ENCODE results near the gene MLLT10. TPM values are rescaled to one million over a fixed set of nuclear protein-coding genes. Genes with fewer than 3 reads are reported as not detected.

MLLT10 gene
- total RNA-seq, 6 donors from 2014 or later, result 40.1 to 63.9 (median 53.9) TPM

- TF ChIP-seq, protein P1, sequence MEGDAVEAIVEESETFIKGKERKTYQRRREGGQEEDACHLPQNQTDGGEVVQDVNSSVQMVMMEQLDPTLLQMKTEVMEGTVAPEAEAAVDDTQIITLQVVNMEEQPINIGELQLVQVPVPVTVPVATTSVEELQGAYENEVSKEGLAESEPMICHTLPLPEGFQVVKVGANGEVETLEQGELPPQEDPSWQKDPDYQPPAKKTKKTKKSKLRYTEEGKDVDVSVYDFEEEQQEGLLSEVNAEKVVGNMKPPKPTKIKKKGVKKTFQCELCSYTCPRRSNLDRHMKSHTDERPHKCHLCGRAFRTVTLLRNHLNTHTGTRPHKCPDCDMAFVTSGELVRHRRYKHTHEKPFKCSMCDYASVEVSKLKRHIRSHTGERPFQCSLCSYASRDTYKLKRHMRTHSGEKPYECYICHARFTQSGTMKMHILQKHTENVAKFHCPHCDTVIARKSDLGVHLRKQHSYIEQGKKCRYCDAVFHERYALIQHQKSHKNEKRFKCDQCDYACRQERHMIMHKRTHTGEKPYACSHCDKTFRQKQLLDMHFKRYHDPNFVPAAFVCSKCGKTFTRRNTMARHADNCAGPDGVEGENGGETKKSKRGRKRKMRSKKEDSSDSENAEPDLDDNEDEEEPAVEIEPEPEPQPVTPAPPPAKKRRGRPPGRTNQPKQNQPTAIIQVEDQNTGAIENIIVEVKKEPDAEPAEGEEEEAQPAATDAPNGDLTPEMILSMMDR (IDR thresholded peaks at IDR 0.05), result no peak
- TF ChIP-seq POLR2A (IDR thresholded peaks at IDR 0.05) (no peak), POLR2AphosphoS5 (IDR thresholded peaks at IDR 0.05) (no peak), EP300 (IDR thresholded peaks at IDR 0.05) (no peak)
- peaks cover 0 to 16% (median 3%) of the 10 kb centered on the region in 4 donors for H3K36me3 ChIP-seq
- 92 to 96% methylated on average over 3 of the region's 3 CpGs for WGBS, 2 donors
These were observed 186.1 kb downstream of the MLLT10 start for GRCh38 chr10:21720090-21720489.

DNA sequence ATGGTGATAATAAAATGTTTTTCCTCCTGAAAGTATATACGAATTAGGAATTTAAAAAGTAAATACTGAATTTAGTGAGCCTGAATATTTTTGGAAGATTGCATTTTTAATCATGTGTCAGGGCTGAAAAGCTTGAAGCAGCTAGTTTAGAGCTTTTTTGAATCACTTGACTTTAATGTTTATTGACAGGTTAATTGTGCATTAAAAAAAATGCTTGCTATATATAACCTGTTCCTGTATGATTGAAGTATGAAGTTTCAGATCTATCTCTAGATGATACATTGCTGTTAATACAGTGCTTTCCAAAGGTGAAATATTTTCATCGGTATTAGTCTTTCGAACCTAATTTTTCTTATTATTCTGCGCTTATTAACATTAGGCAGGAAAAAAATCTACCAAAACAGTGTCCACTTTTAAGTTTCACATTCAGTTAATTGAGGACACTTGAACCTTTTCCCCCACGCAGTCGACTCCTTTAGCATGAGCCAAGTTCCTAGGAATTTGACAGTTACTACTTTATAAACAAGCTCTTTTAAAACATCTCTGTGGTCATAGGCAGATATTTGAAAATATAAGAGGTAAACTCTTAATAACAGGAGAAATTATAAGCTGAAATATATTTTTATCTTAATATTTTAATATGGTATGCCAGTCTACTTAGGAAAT is 187.1 kb downstream of the MLLT10 start:
- Histone ChIP-seq H3K4me1 (peaks cover 9 to 16% (median 14%) of the 10 kb centered on the region in 4 donors), H3K27ac (no peak overlapping the region), H3K27me3 (no peaks in the 10 kb centered on the region), H3K4me3 (no peak overlapping the region), H3K9me3 (no peaks in the 10 kb centered on the region), H3K36me3 (peaks cover 0 to 14% (median 0%) of the 10 kb centered on the region in 4 donors)
- no peak for TF ChIP-seq POLR2AphosphoS5 (IDR thresholded peaks at IDR 0.05)
- no peak for TF ChIP-seq EP300 (IDR thresholded peaks at IDR 0.05)
- TF ChIP-seq, protein P1 (IDR thresholded peaks at IDR 0.05), result no peak
- TF ChIP-seq POLR2A (IDR thresholded peaks at IDR 0.05), result no peak
- 68 to 76% methylated on average over 6 of the region's 6 CpGs for WGBS, 2 donors
- DNase-seq (no peak), ATAC-seq (ENCODE audit: low FRiP score in 2 of 2) (no peak)

More at GRCh38 chr10:21720090-21720489, 186.1 kb downstream of the MLLT10 start:
- DNase-seq (no peak), ATAC-seq (ENCODE audit: low FRiP score in 2 of 2) (no peak)
- Histone ChIP-seq H3K4me1 (peaks cover 7 to 12% (median 11%) of the 10 kb centered on the region in 4 donors), H3K4me3 (no peak overlapping the region), H3K27ac (no peak overlapping the region), H3K27me3 (no peaks in the 10 kb centered on the region), H3K9me3 (no peaks in the 10 kb centered on the region)

DNA sequence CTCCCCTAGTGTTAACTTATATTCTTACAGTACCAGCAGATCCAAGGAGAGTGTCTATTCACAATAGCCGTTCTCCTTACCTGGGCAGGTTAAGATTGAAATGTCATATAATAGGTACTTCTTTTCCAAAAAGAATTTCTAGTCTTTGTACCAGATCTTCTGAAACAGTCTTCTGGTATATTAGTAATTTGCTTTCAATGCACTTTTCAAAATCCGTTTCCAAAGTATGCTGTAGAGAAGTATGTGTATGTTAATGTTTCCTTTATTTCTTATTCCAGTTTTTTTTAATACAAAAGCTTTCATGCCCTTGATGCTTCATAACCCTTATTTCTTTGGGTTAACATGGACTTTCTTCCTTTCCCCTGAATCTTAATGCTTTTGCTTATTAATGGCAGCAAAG is 188.2 kb downstream of the MLLT10 start:
- H3K36me3 ChIP-seq, result peaks cover 0 to 16% (median 0%) of the 10 kb centered on the region in 4 donors
- no peak for DNase-seq
- no peak overlapping the region for H3K27ac ChIP-seq
- H3K4me3 ChIP-seq, result no peak overlapping the region
- H3K4me1 ChIP-seq, result peaks cover 11 to 17% (median 14%) of the 10 kb centered on the region in 4 donors
- no peaks in the 10 kb centered on the region for H3K27me3 ChIP-seq
- no peak for ATAC-seq (ENCODE audit: low FRiP score in 2 of 2)
- TF ChIP-seq POLR2A (IDR thresholded peaks at IDR 0.05) (no peak), POLR2AphosphoS5 (IDR thresholded peaks at IDR 0.05) (no peak), EP300 (IDR thresholded peaks at IDR 0.05) (no peak)
- TF ChIP-seq, protein P1 (IDR thresholded peaks at IDR 0.05), result no peak
- WGBS, 2 donors, result 97 to 99% methylated on average over 2 of the region's 2 CpGs
- no peaks in the 10 kb centered on the region for H3K9me3 ChIP-seq

DNA sequence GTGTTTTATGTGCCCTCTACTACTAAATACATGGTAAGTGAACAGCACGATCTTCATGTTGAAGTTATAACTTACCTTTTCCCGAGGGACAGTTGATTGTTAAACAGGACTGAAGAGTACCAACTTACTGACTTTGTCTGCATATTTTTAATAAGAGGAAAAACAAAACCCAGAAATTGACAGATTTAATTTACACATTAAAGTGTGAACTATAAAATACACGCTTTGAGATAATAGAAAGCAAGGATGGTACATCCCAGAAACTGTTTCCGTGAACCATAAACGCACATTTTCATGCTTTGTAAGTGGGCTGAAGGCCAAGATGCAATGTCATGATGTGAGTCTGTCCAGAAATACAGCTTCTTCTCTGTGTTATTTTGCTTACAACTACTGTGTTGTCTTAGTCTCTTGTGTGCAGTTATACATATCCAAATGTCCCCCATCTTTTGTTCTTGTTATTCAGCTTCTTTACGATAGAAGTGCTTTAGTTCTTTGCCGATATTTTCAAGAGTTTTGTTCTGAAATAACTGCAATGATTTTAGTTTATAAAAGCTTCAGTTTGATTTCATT is 190.1 kb downstream of the MLLT10 start:
- H3K4me1 ChIP-seq, result peaks cover 17 to 28% (median 23%) of the 10 kb centered on the region in 4 donors
- TF ChIP-seq EP300 (IDR thresholded peaks at IDR 0.05) (no peak), POLR2AphosphoS5 (IDR thresholded peaks at IDR 0.05) (no peak), POLR2A (IDR thresholded peaks at IDR 0.05) (no peak)
- TF ChIP-seq, protein P1 (IDR thresholded peaks at IDR 0.05), result no peak
- H3K4me3 ChIP-seq, result no peak overlapping the region
- WGBS, 2 donors, result 65 to 75% methylated on average over 7 of the region's 7 CpGs
- H3K9me3 ChIP-seq, result no peaks in the 10 kb centered on the region
- no peak overlapping the region for H3K27ac ChIP-seq
- no peaks in the 10 kb centered on the region for H3K27me3 ChIP-seq
- DNase-seq, result no peak
- no peak for ATAC-seq (ENCODE audit: low FRiP score in 2 of 2)
- peaks cover 0 to 11% (median 0%) of the 10 kb centered on the region in 4 donors for H3K36me3 ChIP-seq
